GM19043 (cell line): ENCODE data around the gene FHIP1A.

Experiments used
- ATAC-seq: cut with Tn5 transposase; IDR thresholded peaks from one replicate; pipeline ENCODE4 v1.9.1; 2021; ENCODE audit warnings: low read depth; ENCODE audit not compliant: unreplicated experiment

Gene FHIP1A

GRCh38 chr4:151417766-151418376 is 8.9 kb downstream of the FHIP1A start:
- no peak for ATAC-seq

- ATAC-seq: no peak
These were observed 9.4 kb downstream of the FHIP1A start for GRCh38 chr4:151418385-151418784.

DNA sequence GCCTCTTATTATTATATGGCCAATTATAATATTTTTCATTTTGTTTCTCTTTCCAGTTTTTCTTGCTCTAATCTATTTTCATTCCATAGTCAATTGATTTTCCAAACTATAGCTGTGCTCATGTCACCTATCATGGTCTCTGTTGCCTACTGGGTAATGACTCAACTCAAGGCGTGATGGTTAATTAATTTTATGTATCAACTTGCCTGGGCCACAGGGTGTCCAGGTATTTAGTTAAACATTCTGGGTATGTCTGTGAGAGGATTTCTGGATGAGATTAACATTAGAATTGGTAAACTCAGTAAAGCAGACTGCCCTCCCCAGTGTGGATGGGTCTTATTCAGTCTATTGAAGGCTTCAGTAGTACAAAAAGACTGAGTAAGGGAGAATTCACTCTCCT is 9.9 kb downstream of the FHIP1A start:
- no peak for ATAC-seq

GRCh38 chr4:151420250-151420807 is 11.4 kb downstream of the FHIP1A start:
- no peak for ATAC-seq

GRCh38 chr4:151422854-151423253 is 13.9 kb downstream of the FHIP1A start:
- no peak for ATAC-seq

DNA sequence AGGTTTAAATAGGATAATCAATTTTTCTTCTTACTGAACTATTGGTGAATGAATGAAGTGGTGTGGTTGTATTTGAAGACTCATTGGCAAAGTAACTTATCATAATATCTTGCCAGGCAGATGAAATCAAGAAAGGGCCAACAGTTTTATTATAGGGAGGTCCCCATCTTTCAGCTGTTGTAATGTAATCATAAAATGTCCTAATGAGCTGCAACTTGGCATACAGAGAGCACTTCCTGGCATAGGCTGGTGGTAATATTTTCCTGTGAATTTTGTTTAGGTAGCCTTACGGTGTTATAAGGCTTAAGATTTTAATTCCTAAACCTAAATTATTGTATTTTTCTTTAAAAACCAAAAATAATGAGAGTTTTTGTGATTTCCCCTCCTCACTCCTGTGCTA is 17.5 kb downstream of the FHIP1A start:
- ATAC-seq: no peak

GRCh38 chr4:151427266-151427665 is 18.3 kb downstream of the FHIP1A start:
- no peak for ATAC-seq

- no peak for ATAC-seq
These were observed 19.4 kb downstream of the FHIP1A start for GRCh38 chr4:151428346-151428745.

DNA sequence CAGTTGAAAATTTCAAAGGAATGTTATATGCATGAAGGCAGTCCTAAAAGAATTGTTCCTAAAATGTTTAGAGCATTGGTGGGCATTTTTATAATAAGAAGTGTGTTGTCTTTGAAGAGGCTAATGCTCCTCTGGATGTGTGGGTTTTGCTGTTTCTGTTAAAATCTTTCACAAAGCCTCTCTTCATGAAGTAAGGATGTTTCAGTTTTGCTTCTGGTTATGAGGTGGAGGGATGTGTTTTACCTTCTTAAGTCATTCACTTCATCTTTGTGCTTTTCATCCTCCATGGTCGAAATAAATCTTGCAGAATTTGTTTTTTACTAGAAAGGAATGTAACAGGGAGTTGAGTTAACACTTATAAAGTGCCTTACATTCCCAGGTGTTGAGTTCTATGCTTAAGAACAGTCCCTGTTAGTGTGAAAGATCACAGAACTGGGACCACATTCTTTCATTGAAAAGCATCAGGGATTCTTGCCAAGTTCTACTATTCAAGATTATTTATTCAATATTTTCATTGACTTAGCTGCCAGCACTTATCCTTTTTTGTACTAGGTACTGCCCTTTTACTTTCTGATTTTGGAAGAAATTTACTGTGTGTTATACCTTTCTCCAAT is 21.1 kb downstream of the FHIP1A start:
- ATAC-seq: no peak

DNA sequence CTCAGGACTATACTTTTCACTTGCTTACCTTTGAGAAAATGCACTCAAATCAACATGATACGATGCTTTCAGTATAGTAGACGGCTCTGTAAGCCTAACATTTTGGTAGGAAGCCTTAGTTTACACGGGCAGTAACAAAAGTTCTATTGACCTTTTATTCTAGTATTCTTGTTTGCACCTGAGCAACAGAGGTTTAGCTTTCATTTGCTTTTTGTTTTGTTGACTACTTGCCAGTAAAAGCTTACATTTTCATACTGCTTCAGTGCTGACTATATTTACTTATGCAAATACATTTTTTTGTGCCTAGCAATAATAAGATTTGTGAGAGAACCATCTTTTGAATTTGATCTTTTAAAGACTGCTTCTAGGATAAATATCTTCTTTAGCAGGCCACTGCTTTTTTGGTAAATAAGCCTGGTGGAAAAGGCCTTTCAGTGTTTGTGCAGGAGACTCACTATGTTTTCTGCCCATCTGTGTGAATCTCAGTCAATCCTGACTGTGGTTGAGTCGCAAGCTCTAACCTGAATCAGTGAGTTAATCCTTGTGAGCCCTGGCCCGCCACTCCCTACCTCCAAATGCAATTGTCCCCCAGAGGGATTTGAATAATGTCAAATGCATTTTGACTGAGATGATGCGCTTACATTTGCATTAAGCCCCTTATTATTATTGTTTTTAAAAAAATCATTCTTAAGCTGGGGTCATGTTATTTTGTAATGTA is 21.9 kb downstream of the FHIP1A start:
- no peak for ATAC-seq

- no peak for ATAC-seq
These were observed 22.8 kb downstream of the FHIP1A start for GRCh38 chr4:151431728-151432127.

GRCh38 chr4:151432654-151433053 is 23.7 kb downstream of the FHIP1A start:
- no peak for ATAC-seq

DNA sequence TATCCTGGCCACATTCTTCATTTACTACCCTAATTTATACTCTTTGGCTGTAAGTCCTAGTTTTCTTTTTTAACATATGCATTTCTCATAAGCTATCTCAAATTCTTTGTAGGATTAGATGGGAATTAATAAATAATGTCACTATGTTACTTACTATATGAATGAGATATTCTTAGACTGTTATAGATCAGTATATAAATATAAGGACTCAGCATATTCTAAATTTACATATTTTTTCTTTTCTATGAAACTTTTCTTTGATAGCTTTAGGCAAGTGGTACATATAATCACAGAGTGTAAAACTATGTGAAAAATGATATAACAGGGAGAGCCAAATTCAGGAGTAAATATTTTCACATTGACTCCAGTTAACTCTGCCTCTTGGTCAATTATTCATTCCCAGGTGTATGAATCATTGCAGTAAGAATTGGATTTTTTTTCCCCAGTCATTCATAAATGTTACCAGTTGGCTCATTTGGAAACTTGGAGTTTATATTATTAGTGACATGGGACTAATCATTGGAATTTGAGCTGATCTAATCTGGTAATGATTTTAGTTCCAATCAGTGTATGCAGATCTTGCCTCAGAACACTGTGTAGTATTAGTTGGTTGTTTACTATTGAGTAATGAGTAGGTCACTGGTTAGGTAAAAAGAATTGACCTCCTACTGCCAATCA is 25.3 kb downstream of the FHIP1A start:
- ATAC-seq: no peak

- no peak for ATAC-seq
These were observed 27.1 kb downstream of the FHIP1A start for GRCh38 chr4:151436093-151436518.

DNA sequence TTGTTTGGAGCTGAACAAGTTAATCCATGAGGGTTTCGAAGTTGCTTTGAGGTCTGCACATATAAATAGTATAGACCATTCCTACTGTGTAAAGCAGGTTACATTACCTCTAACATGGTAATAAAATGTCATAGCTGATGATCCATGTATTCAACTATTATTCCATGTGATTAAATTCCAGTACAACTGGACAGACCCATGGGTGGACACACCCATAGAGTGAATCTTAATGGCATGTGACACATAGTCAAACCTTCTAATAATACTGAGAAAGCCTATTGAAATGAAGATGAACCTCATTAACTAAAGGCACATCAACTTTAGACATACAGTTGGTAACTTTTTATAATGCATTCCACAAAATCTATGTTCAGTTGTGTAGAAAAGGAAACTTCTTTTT is 28.5 kb downstream of the FHIP1A start:
- no peak for ATAC-seq

DNA sequence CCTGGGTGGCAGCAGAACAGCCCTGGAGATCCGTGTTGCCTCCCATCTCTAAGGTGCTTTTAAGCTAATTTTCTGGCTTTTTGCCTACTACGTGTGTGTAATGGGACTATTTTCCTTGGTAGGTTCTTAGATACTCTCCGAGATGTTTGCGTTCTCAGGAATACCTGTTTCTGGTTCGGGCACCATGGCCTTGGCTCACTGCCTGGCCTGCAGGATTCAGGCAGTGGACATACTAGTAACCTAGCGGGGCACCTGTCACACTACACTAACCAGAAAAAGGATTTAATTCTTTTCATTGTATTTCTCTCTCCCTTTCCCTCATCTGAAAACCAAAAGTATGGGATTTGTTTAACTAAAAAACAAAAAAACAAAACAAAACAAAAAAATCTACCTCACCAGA is 29.2 kb downstream of the FHIP1A start:
- ATAC-seq: no peak

DNA sequence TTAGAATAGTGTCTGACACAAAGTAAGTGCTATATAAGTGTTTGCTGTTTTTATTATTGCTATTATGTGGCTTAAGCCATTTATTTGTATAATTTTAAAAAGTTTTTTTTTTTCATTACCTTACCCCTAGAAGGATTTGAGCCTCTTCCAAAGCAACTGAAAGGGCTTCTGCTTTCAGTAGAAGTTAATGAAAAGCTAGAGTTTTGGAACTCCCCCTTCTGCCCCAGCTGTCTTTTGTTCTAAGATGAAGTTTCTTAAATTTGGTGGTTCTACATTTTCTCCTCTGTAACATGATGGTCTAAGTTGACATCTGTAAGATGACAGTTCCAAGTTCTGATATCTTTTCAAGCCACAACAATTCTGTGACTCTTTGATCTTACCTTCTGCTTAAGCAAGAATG is 30.3 kb downstream of the FHIP1A start:
- ATAC-seq: no peak

DNA sequence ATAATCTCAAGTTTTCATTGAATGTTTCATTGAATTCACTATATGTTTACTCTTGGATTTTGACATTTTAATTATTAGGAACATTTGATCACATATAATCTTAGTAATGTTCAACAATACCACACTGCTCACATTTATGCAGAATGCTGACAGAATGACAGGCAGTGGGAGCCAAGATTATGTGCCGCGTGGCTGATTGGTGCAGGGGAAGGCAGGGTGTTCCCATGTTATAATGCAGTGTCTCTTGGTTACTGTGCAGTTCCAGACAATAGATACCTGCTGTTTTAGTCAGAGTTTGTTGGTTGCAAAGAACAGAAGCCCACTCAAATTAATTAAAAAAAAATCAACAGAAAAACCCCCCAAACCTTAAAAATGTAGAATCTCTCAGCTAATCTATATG is 33.0 kb downstream of the FHIP1A start:
- no peak for ATAC-seq

GRCh38 chr4:151443247-151443646 is 34.3 kb downstream of the FHIP1A start:
- ATAC-seq: no peak

GRCh38 chr4:151443752-151444151 is 34.8 kb downstream of the FHIP1A start:
- no peak for ATAC-seq

DNA sequence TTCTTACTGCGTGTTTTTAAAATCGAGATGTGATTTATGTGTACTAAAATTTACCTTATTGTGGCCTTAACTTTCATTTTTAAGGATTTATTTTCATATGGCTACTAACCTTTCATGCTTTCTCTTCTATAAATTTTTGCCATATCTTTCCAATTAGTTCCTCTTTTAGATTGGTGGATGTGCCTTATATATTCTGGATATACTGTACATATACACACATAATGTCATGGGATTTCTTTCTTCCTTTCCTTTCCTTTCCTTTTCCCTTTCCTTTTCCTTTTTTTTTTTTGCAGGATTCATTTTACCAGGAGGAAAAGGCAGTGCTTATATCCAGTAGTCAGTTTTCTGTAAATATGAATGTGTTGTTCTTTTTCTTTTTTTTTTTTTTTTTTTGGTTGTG is 37.2 kb downstream of the FHIP1A start:
- ATAC-seq: no peak
